ENCODE measurements around the gene CWC27. TPM values are rescaled to one million over a fixed set of nuclear protein-coding genes. Genes with fewer than 3 reads are reported as not detected.

The CWC27 gene
- total and polyA plus RNA-seq, 9 of the 15 experiments (the other 6 are each of a cell fraction or from before 2014, with no cell fraction given) = 19.7 to 49.3 (median 38.3) TPM

DNA sequence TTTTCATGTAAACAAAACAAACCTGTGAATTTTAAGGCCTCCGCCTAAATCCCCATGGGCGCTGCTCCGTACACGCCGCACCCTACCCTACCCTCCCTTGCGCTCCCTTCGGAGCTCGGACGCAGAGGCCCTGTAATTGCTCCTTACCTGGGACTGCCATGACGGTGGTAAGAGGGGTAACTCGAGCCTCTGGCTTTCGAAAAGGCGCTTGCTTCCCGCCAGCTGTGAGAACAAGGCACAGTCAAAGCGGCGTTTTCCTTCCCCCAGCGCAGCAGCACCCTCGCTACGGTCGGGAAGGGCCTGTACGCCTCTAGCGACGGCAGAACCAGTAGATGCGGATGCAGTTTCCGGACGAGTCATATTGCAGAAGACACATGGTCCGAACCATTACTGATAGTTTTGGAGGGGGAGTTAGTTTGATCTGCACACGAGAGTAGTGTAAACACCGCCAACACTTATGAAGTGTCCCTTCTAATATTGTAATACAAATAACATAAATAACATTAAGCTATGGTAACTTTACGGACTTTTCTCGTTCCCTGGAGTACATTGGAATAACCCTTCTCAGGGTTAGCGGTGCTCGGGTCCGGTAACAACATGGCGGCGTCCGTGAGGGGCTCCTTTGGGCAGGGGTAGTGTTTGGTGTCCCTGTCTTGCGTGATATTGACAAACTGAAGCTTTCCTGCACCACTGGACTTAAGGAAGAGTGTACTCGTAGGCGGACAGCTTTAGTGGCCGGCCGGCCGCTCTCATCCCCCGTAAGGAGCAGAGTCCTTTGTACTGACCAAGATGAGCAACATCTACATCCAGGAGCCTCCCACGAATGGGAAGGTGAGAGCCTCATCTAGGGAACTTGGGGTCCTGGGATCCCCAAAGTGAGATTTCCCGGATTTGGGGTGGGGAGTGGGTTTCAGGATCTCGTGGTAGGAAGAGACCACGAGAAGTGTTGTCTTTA lies at the start of gene CWC27, which contains the start of gene SREK1IP1 (continued):
- peak; percentile 68 for TF ChIP-seq ZNF263 (CRISPR knock-in tag; IDR thresholded peaks at IDR 0.05; ENCODE audit: borderline replicate concordance)
- TF ChIP-seq HLTF (IDR thresholded peaks at IDR 0.05) = peak; percentile 66; the same call in 1 of the 2 replicates
- TF ChIP-seq FOXJ2 (tag; IDR thresholded peaks at IDR 0.05) = 0 out of 2 replicates have a peak, but pooled peaks have one; percentile 42
- TF ChIP-seq, protein P1, sequence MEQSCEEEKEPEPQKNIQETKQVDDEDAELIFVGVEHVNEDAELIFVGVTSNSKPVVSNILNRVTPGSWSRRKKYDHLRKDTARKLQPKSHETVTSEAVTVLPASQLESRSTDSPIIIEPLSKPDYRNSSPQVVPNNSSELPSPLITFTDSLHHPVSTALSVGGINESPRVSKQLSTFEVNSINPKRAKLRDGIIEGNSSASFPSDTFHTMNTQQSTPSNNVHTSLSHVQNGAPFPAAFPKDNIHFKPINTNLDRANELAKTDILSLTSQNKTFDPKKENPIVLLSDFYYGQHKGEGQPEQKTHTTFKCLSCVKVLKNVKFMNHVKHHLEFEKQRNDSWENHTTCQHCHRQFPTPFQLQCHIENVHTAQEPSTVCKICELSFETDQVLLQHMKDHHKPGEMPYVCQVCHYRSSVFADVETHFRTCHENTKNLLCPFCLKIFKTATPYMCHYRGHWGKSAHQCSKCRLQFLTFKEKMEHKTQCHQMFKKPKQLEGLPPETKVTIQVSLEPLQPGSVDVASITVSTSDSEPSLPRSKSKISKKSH (CRISPR knock-in tag; IDR thresholded peaks at IDR 0.05) = no peak
- peak; percentile 78 for TF ChIP-seq POLR2H (tag; IDR thresholded peaks at IDR 0.05; ENCODE audit: low read depth)
- no peak for TF ChIP-seq FUS (optimal IDR thresholded peaks at IDR 0.05; ENCODE audit: low read depth, low read length)
- no peak for TF ChIP-seq CBFA2T3 (IDR thresholded peaks at IDR 0.05)
- TF ChIP-seq SIN3A (IDR thresholded peaks at IDR 0.05; ENCODE audit: borderline replicate concordance in 2 of 2, control insufficient read depth in 1 of 2, low read depth in 2 of 2, low read length in 2 of 2) = peak; percentile 18 to 78; a peak in 2 of 4 replicates
- TF ChIP-seq ZNF232 (CRISPR knock-in tag; IDR thresholded peaks at IDR 0.05) = no peak
- peak; percentile 92 for TF ChIP-seq NBN (IDR thresholded peaks at IDR 0.05; ENCODE audit: low read depth)
- TF ChIP-seq BRF1 (IDR thresholded peaks at IDR 0.05; ENCODE audit: borderline replicate concordance, extremely low read depth, insufficient read length) = no peak
- TF ChIP-seq MCM3 (IDR thresholded peaks at IDR 0.05) = no peak
- TF ChIP-seq, protein P2, sequence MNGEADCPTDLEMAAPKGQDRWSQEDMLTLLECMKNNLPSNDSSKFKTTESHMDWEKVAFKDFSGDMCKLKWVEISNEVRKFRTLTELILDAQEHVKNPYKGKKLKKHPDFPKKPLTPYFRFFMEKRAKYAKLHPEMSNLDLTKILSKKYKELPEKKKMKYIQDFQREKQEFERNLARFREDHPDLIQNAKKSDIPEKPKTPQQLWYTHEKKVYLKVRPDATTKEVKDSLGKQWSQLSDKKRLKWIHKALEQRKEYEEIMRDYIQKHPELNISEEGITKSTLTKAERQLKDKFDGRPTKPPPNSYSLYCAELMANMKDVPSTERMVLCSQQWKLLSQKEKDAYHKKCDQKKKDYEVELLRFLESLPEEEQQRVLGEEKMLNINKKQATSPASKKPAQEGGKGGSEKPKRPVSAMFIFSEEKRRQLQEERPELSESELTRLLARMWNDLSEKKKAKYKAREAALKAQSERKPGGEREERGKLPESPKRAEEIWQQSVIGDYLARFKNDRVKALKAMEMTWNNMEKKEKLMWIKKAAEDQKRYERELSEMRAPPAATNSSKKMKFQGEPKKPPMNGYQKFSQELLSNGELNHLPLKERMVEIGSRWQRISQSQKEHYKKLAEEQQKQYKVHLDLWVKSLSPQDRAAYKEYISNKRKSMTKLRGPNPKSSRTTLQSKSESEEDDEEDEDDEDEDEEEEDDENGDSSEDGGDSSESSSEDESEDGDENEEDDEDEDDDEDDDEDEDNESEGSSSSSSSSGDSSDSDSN (IDR thresholded peaks at IDR 0.05; ENCODE audit: borderline replicate concordance in 1 of 2, low read depth in 2 of 2, low read length in 2 of 2) = peak; percentile 55 to 80; a peak in 2 of 4 replicates
- TF ChIP-seq ZNF3 (CRISPR knock-in tag; IDR thresholded peaks at IDR 0.05) = no peak
- peak; percentile 17; the same call in 1 of the 2 replicates for TF ChIP-seq CEBPG (CRISPR knock-in tag; IDR thresholded peaks at IDR 0.05)
- peak in 1 of 2 experiments; percentile 52; a peak in 1 of 4 replicates for TF ChIP-seq CEBPG (tag; conservative IDR thresholded peaks at IDR 0.05 in 1 of 2, IDR thresholded peaks at IDR 0.05 in 1 of 2)
- TF ChIP-seq, protein P3, sequence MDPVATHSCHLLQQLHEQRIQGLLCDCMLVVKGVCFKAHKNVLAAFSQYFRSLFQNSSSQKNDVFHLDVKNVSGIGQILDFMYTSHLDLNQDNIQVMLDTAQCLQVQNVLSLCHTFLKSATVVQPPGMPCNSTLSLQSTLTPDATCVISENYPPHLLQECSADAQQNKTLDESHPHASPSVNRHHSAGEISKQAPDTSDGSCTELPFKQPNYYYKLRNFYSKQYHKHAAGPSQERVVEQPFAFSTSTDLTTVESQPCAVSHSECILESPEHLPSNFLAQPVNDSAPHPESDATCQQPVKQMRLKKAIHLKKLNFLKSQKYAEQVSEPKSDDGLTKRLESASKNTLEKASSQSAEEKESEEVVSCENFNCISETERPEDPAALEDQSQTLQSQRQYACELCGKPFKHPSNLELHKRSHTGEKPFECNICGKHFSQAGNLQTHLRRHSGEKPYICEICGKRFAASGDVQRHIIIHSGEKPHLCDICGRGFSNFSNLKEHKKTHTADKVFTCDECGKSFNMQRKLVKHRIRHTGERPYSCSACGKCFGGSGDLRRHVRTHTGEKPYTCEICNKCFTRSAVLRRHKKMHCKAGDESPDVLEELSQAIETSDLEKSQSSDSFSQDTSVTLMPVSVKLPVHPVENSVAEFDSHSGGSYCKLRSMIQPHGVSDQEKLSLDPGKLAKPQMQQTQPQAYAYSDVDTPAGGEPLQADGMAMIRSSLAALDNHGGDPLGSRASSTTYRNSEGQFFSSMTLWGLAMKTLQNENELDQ (CRISPR knock-in tag; IDR thresholded peaks at IDR 0.05; ENCODE audit: borderline replicate concordance) = no peak
- TF ChIP-seq, protein P4, sequence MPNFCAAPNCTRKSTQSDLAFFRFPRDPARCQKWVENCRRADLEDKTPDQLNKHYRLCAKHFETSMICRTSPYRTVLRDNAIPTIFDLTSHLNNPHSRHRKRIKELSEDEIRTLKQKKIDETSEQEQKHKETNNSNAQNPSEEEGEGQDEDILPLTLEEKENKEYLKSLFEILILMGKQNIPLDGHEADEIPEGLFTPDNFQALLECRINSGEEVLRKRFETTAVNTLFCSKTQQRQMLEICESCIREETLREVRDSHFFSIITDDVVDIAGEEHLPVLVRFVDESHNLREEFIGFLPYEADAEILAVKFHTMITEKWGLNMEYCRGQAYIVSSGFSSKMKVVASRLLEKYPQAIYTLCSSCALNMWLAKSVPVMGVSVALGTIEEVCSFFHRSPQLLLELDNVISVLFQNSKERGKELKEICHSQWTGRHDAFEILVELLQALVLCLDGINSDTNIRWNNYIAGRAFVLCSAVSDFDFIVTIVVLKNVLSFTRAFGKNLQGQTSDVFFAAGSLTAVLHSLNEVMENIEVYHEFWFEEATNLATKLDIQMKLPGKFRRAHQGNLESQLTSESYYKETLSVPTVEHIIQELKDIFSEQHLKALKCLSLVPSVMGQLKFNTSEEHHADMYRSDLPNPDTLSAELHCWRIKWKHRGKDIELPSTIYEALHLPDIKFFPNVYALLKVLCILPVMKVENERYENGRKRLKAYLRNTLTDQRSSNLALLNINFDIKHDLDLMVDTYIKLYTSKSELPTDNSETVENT (CRISPR knock-in tag; IDR thresholded peaks at IDR 0.05) = no peak

All from K562 (cell line).